ENCODE measurements around the gene ALG6.

The ALG6 gene

GRCh38 chr1:63367215-63368103 is at the start of gene ALG6:
Gene ALG6, plus strand, starts transcription at chr1:63367627. Its CDS starts 3,351 bp downstream, at chr1:63370978.
- peak; percentile 92 for DNase-seq (ENCODE audit: low read depth)

- no peak for DNase-seq (ENCODE audit: low read depth)
Measured at GRCh38 chr1:63317817-63318152, 49.6 kb upstream of the ALG6 start.

- DNase-seq (ENCODE audit: low read depth) = no peak
Measured at GRCh38 chr1:63318201-63318979, 49.0 kb upstream of the ALG6 start.

- no peak for DNase-seq (ENCODE audit: low read depth)
Measured at GRCh38 chr1:63319046-63320021, 48.1 kb upstream of the ALG6 start.

- no peak for DNase-seq (ENCODE audit: low read depth)
Measured at GRCh38 chr1:63320022-63320721, 47.3 kb upstream of the ALG6 start.

- DNase-seq (ENCODE audit: low read depth) = no peak
Measured at GRCh38 chr1:63321066-63321784, 46.2 kb upstream of the ALG6 start.

- DNase-seq (ENCODE audit: low read depth) = no peak
Measured at GRCh38 chr1:63321785-63322113, 45.7 kb upstream of the ALG6 start.

GRCh38 chr1:63322114-63322943 is 45.1 kb upstream of the ALG6 start, which contains the start of gene FOXD3:
Gene FOXD3, plus strand, starts transcription at chr1:63322567. Its CDS starts 492 bp downstream, at chr1:63323059.
- no peak for DNase-seq (ENCODE audit: low read depth)

- no peak for DNase-seq (ENCODE audit: low read depth)
Measured at GRCh38 chr1:63322944-63323864, 44.2 kb upstream of the ALG6 start.

GRCh38 chr1:63323865-63324778 is 43.3 kb upstream of the ALG6 start:
- no peak for DNase-seq (ENCODE audit: low read depth)

- no peak for DNase-seq (ENCODE audit: low read depth)
Measured at GRCh38 chr1:63324779-63325119, 42.7 kb upstream of the ALG6 start.

- no peak for DNase-seq (ENCODE audit: low read depth)
Measured at GRCh38 chr1:63325279-63325985, 42.0 kb upstream of the ALG6 start.

GRCh38 chr1:63326106-63326472 is 41.3 kb upstream of the ALG6 start:
- DNase-seq (ENCODE audit: low read depth) = no peak

- DNase-seq (ENCODE audit: low read depth) = no peak
Measured at GRCh38 chr1:63326473-63327380, 40.7 kb upstream of the ALG6 start.

GRCh38 chr1:63327417-63328054 is 39.9 kb upstream of the ALG6 start:
- no peak for DNase-seq (ENCODE audit: low read depth)

- no peak for DNase-seq (ENCODE audit: low read depth)
Measured at GRCh38 chr1:63328122-63328521, 39.3 kb upstream of the ALG6 start.

All from stimulated activated CD8-positive, alpha-beta memory T cell treated with anti-CD3 and anti-CD28 coated beads, Interleukin-12 subunit alpha, Interleukin-12 subunit beta, amount 100 ng/mL, for 4 hours (primary cell).